Ishikawa (cell line): Measurements from ENCODE around the gene FAM186B.

Experiments used
- CREB1 ChIP-seq: IDR thresholded peaks from 2 replicates; pipeline ENCODE4 v1.6.1; 2012; ENCODE audit warnings: low read depth
- EP300 ChIP-seq: IDR thresholded peaks from 2 replicates; pipeline ENCODE4 v1.6.1; 2012; ENCODE audit warnings: borderline replicate concordance
- NFIC ChIP-seq: IDR thresholded peaks from 2 replicates; pipeline ENCODE4 v1.6.1; 2012
- RAD21 ChIP-seq: IDR thresholded peaks from 2 replicates; pipeline ENCODE4 v1.6.1; 2012; ENCODE audit warnings: low read depth
- REST ChIP-seq: IDR thresholded peaks from 2 replicates; pipeline ENCODE4 v1.6.1; 2012; ENCODE audit warnings: low read depth, mild to moderate bottlenecking
- TAF1 ChIP-seq: IDR thresholded peaks from 2 replicates; pipeline ENCODE4 v1.6.1; 2012; ENCODE audit warnings: low read depth, mild to moderate bottlenecking
- TCF12 ChIP-seq: IDR thresholded peaks from 2 replicates; pipeline ENCODE4 v1.6.1; 2012; ENCODE audit warnings: low read depth
- USF1 ChIP-seq: IDR thresholded peaks from 2 replicates; pipeline ENCODE4 v1.6.1; 2012
- ZBTB7A ChIP-seq: IDR thresholded peaks from 2 replicates; pipeline ENCODE4 v1.6.1; 2012; ENCODE audit warnings: low read depth

GRCh38 chr12:49562831-49563230 is 42.6 kb downstream of the FAM186B start:
- TF ChIP-seq EP300, result no peak
- TF ChIP-seq REST, result no peak
- no peak for TF ChIP-seq NFIC
- no peak for TF ChIP-seq TCF12
- TF ChIP-seq CREB1, result no peak
- TF ChIP-seq TAF1, result no peak
- TF ChIP-seq ZBTB7A, result no peak
- no peak for TF ChIP-seq USF1
- TF ChIP-seq RAD21, result no peak
